ENCODE results near the gene EDIL3.

DNA sequence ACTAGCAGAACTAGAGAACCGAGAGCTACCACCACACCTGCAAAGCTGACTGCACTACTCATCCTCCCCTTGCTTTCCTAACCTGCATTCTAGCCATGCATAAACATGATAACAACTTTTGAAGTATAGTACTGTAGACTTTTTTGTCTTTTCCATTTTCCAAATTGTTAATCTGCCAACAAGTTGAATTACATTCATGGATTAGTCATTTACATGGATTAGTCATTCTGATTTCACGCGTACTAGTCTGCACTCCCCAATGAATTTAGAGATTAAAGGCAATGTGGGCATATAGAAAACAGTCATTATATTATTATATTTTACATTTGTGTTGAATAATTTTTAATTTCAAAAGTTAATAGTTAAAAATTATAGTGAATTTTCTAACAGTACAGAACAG lies 81.4 kb downstream of the EDIL3 start:
- TF ChIP-seq POLR2AphosphoS5 (IDR thresholded peaks at IDR 0.05; ENCODE audit: low read depth, low read length), result no peak
- TF ChIP-seq POLR2A (IDR thresholded peaks at IDR 0.05; ENCODE audit: low read depth, low read length), result no peak

Measured in GM12891 (cell line).